Stimulated activated CD4-positive, alpha-beta T cell treated with anti-CD3 and anti-CD28 coated beads, Interleukin-1b, Interleukin-23, amount 100 ng/mL, for 24 hours (primary cell): ENCODE results near the gene LRRC10B.

Source experiments
- DNase-seq, 4 experiments: peaks; one replicate each; pipeline ENCODE4 v3.0.0-alpha.2; 2020; ENCODE audit warnings: low read depth in 4 of 4, low spot score in 1 of 4

LRRC10B gene

GRCh38 chr11:61544466-61544865 lies 35.9 kb downstream of the LRRC10B start:
- DNase-seq: no peak

- DNase-seq: no peak
Observed at GRCh38 chr11:61545341-61545740, 36.8 kb downstream of the LRRC10B start.

- no peak for DNase-seq
Observed at GRCh38 chr11:61545921-61546320, 37.4 kb downstream of the LRRC10B start.

- no peak for DNase-seq
Observed at GRCh38 chr11:61546663-61547062, 38.1 kb downstream of the LRRC10B start.

GRCh38 chr11:61547246-61547645 lies 38.7 kb downstream of the LRRC10B start:
- DNase-seq: no peak

GRCh38 chr11:61549177-61549576 lies 40.6 kb downstream of the LRRC10B start:
- no peak for DNase-seq

- no peak for DNase-seq
Observed at GRCh38 chr11:61549662-61550568, 41.4 kb downstream of the LRRC10B start.

GRCh38 chr11:61550665-61551227 lies 42.2 kb downstream of the LRRC10B start:
- no peak for DNase-seq

- no peak for DNase-seq
Observed at GRCh38 chr11:61551634-61552033, 43.1 kb downstream of the LRRC10B start.

GRCh38 chr11:61552108-61552635 lies 43.6 kb downstream of the LRRC10B start:
- DNase-seq: no peak

GRCh38 chr11:61553373-61554171 lies 45.0 kb downstream of the LRRC10B start:
- DNase-seq: no peak

GRCh38 chr11:61554172-61554988 lies 45.8 kb downstream of the LRRC10B start:
- DNase-seq: no peak

- DNase-seq: no peak
Observed at GRCh38 chr11:61555051-61555969, 46.8 kb downstream of the LRRC10B start.

GRCh38 chr11:61555978-61556377 lies 47.4 kb downstream of the LRRC10B start:
- no peak for DNase-seq

GRCh38 chr11:61556621-61557020 lies 48.1 kb downstream of the LRRC10B start:
- no peak for DNase-seq
